ENCODE measurements around the gene HOGA1.

Gene HOGA1

DNA sequence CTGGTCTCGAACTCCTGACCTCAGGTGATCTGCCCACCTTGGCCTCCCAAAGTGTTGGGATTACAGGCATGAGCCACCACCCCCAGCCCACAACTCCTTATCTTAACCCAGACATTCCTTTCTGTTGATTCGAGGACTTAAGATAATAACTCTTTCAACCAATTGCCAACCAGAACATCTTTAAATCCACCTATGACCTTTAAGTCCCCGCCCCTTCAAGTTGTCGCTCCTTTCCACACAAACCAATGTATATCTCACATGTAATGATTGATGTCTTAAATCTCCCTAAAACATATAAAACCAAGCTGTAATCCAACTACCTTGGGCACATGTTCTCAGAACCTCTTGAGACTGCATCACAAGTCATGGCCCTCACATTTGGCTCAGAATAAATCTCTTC is 19.4 kb upstream of the HOGA1 start:
- TF ChIP-seq SIN3A (IDR thresholded peaks at IDR 0.05; ENCODE audit: borderline replicate concordance, insufficient read depth, low read length) (no peak), TAF1 (IDR thresholded peaks at IDR 0.05; ENCODE audit: borderline replicate concordance, insufficient read depth, low read length) (no peak), FOXP2 (optimal IDR thresholded peaks at IDR 0.05; ENCODE audit: borderline replicate concordance, extremely low read depth, extremely low read length, insufficient read depth) (no peak), POLR2AphosphoS5 (IDR thresholded peaks at IDR 0.05; ENCODE audit: low read depth, low read length) (no peak)
- TF ChIP-seq, protein P1, sequence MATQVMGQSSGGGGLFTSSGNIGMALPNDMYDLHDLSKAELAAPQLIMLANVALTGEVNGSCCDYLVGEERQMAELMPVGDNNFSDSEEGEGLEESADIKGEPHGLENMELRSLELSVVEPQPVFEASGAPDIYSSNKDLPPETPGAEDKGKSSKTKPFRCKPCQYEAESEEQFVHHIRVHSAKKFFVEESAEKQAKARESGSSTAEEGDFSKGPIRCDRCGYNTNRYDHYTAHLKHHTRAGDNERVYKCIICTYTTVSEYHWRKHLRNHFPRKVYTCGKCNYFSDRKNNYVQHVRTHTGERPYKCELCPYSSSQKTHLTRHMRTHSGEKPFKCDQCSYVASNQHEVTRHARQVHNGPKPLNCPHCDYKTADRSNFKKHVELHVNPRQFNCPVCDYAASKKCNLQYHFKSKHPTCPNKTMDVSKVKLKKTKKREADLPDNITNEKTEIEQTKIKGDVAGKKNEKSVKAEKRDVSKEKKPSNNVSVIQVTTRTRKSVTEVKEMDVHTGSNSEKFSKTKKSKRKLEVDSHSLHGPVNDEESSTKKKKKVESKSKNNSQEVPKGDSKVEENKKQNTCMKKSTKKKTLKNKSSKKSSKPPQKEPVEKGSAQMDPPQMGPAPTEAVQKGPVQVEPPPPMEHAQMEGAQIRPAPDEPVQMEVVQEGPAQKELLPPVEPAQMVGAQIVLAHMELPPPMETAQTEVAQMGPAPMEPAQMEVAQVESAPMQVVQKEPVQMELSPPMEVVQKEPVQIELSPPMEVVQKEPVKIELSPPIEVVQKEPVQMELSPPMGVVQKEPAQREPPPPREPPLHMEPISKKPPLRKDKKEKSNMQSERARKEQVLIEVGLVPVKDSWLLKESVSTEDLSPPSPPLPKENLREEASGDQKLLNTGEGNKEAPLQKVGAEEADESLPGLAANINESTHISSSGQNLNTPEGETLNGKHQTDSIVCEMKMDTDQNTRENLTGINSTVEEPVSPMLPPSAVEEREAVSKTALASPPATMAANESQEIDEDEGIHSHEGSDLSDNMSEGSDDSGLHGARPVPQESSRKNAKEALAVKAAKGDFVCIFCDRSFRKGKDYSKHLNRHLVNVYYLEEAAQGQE (IDR thresholded peaks at IDR 0.05; ENCODE audit: insufficient read depth in 1 of 2, low read depth in 2 of 2, low read length in 2 of 2) = no peak

DNA sequence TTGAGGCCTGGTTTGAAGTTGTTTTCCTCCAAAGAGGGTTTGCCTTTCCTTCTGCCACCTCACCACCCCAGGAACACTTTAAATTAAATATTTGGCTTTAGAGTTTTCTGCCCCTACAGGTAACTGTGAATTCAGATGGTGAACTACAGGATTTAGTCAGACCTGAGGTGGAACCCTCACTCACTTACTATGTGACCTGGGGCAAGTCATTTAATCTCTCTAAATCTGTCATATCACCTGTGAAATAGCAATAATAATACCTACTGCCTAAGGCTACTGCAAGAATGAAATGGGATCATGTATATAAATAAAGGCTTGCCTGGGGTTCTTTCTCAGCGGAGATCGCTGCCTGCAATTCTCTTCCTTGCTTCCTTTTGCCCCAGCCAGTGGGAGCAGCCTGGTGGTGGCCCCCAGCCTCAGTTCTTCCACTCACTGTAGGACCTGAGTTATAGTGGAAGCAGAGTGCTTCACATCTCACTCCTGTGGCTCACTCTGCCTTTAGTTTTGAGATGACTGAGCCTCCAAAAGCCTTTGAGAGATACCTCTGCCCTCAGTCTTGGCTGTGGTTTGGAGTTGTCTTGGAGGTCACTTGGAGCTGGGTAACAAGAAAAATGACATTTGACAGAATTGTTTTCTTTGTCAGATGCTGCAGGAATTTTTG is 17.7 kb upstream of the HOGA1 start:
- TF ChIP-seq FOXP2 (optimal IDR thresholded peaks at IDR 0.05; ENCODE audit: borderline replicate concordance, extremely low read depth, extremely low read length, insufficient read depth) (no peak), SIN3A (IDR thresholded peaks at IDR 0.05; ENCODE audit: borderline replicate concordance, insufficient read depth, low read length) (no peak), POLR2AphosphoS5 (IDR thresholded peaks at IDR 0.05; ENCODE audit: low read depth, low read length) (no peak), TAF1 (IDR thresholded peaks at IDR 0.05; ENCODE audit: borderline replicate concordance, insufficient read depth, low read length) (no peak)
- TF ChIP-seq, protein P1 (IDR thresholded peaks at IDR 0.05; ENCODE audit: insufficient read depth in 1 of 2, low read depth in 2 of 2, low read length in 2 of 2) = no peak

- TF ChIP-seq TAF1 (IDR thresholded peaks at IDR 0.05; ENCODE audit: borderline replicate concordance, insufficient read depth, low read length) (no peak), FOXP2 (optimal IDR thresholded peaks at IDR 0.05; ENCODE audit: borderline replicate concordance, extremely low read depth, extremely low read length, insufficient read depth) (no peak), SIN3A (IDR thresholded peaks at IDR 0.05; ENCODE audit: borderline replicate concordance, insufficient read depth, low read length) (no peak), POLR2AphosphoS5 (IDR thresholded peaks at IDR 0.05; ENCODE audit: low read depth, low read length) (no peak)
- TF ChIP-seq, protein P1 (IDR thresholded peaks at IDR 0.05; ENCODE audit: insufficient read depth in 1 of 2, low read depth in 2 of 2, low read length in 2 of 2) = no peak
These were observed 16.3 kb upstream of the HOGA1 start for GRCh38 chr10:97567891-97568290.

GRCh38 chr10:97570146-97570788 is 13.9 kb upstream of the HOGA1 start:
- TF ChIP-seq, protein P1 (IDR thresholded peaks at IDR 0.05; ENCODE audit: insufficient read depth in 1 of 2, low read depth in 2 of 2, low read length in 2 of 2) = no peak
- no peak for TF ChIP-seq TAF1 (IDR thresholded peaks at IDR 0.05; ENCODE audit: borderline replicate concordance, insufficient read depth, low read length)
- TF ChIP-seq SIN3A (IDR thresholded peaks at IDR 0.05; ENCODE audit: borderline replicate concordance, insufficient read depth, low read length) = no peak
- TF ChIP-seq FOXP2 (optimal IDR thresholded peaks at IDR 0.05; ENCODE audit: borderline replicate concordance, extremely low read depth, extremely low read length, insufficient read depth) = no peak
- TF ChIP-seq POLR2AphosphoS5 (IDR thresholded peaks at IDR 0.05; ENCODE audit: low read depth, low read length) = no peak

Data from PFSK-1 (cell line).